HepG2 (cell line): Measurements from ENCODE around the gene ATP6V0A1. TPM values are rescaled to one million over a fixed set of nuclear protein-coding genes. Genes with fewer than 3 reads are reported as not detected.
A peak's percentile ranks its signal among the peaks of the same experiment; 100 is the strongest.

Source experiments
- ASH2L ChIP-seq: fragments of 300-600, 200-600 bp; sonication (generic); IDR thresholded peaks from 2 replicates; pipeline ENCODE4 v1.7.0; 2017; ENCODE audit warnings: low read depth, mild to moderate bottlenecking, moderate library complexity, mixed read lengths, low read length; ENCODE audit not compliant: insufficient read length
- CCAR2 ChIP-seq: fragments of 200-400 bp; formaldehyde crosslinking; optimal IDR thresholded peaks from 2 replicates; pipeline ENCODE3; 2018; ENCODE audit warnings: low read depth, mild to moderate bottlenecking, low read length, moderate library complexity
- FIP1L1 ChIP-seq: fragments of 200-400 bp; formaldehyde crosslinking; IDR thresholded peaks from 2 replicates; pipeline ENCODE4 v1.6.1; 2018; ENCODE audit warnings: low read depth, mild to moderate bottlenecking, low read length, moderate library complexity, borderline replicate concordance; ENCODE audit not compliant: insufficient read depth
- HMG20A ChIP-seq: IDR thresholded peaks from 2 replicates; pipeline ENCODE4 v1.6.1; 2016; ENCODE audit warnings: borderline replicate concordance
- KLF9 ChIP-seq: IDR thresholded peaks from 2 replicates; pipeline ENCODE4 v1.6.1; 2016; ENCODE audit warnings: low read depth
- NFKB2 ChIP-seq: sonication (generic); formaldehyde crosslinking; IDR thresholded peaks from 2 replicates; pipeline ENCODE4 v1.4.0; 2020; ENCODE audit warnings: missing genetic modification reagents, borderline replicate concordance
- NR1H2 ChIP-seq: sonication (generic); formaldehyde crosslinking; IDR thresholded peaks from 2 replicates; pipeline ENCODE4 v1.8.1; 2022; ENCODE audit warnings: low read depth, missing genetic modification reagents, borderline replicate concordance
- PBX3 ChIP-seq: sonication (generic); formaldehyde crosslinking; IDR thresholded peaks from 2 replicates; pipeline ENCODE4 v1.8.1; 2023; ENCODE audit warnings: missing genetic modification reagents, inconsistent platforms, borderline replicate concordance
- PRDM10 ChIP-seq: sonication (generic); formaldehyde crosslinking; IDR thresholded peaks from 2 replicates; pipeline ENCODE4 v1.4.0; 2020; ENCODE audit warnings: low read depth, missing genetic modification reagents
- PRMT3 ChIP-seq: sonication (generic); formaldehyde crosslinking; IDR thresholded peaks from 2 replicates; pipeline ENCODE4 v1.8.1; 2022; ENCODE audit warnings: low read depth, mild to moderate bottlenecking, moderate library complexity, missing genetic modification reagents, borderline replicate concordance
- SIX4 ChIP-seq: sonication (generic); formaldehyde crosslinking; IDR thresholded peaks from 2 replicates; pipeline ENCODE4 v1.4.0; 2020; ENCODE audit warnings: missing genetic modification reagents
- SRY ChIP-seq: sonication (generic); formaldehyde crosslinking; IDR thresholded peaks from 2 replicates; pipeline ENCODE4 v1.8.0; 2022; ENCODE audit warnings: mild to moderate bottlenecking, missing genetic modification reagents
- ZBTB4 ChIP-seq: sonication (generic); formaldehyde crosslinking; IDR thresholded peaks from 2 replicates; pipeline ENCODE4 v1.4.0; 2020; ENCODE audit warnings: missing genetic modification reagents, mild to moderate bottlenecking, borderline replicate concordance
- ZNF280B ChIP-seq: sonication (generic); formaldehyde crosslinking; IDR thresholded peaks from 2 replicates; pipeline ENCODE4 v1.5.0; 2020; ENCODE audit warnings: missing genetic modification reagents, mild to moderate bottlenecking, borderline replicate concordance
- ZNF431 ChIP-seq: sonication (generic); formaldehyde crosslinking; IDR thresholded peaks from 2 replicates; pipeline ENCODE4 v1.9.0; 2022; ENCODE audit warnings: missing genetic modification reagents, low read depth, mild to moderate bottlenecking, borderline replicate concordance
- ZNF468 ChIP-seq: sonication (generic); formaldehyde crosslinking; IDR thresholded peaks from 2 replicates; pipeline ENCODE4 v1.8.0; 2022; ENCODE audit warnings: mild to moderate bottlenecking, moderate library complexity, missing genetic modification reagents
- ZNF570 ChIP-seq: sonication (generic); formaldehyde crosslinking; IDR thresholded peaks from 2 replicates; pipeline ENCODE4 v1.4.0; 2020; ENCODE audit warnings: mild to moderate bottlenecking, missing genetic modification reagents, borderline replicate concordance
- ZNF776 ChIP-seq: sonication (generic); formaldehyde crosslinking; IDR thresholded peaks from 2 replicates; pipeline ENCODE4 v1.4.0; 2020; ENCODE audit warnings: mild to moderate bottlenecking, missing genetic modification reagents
- polyA plus RNA-seq, 8 experiments: library from polyadenylated mRNA; depleted of rRNA in 3 of 8; stranded (reverse) in 7 of 8; unstranded in 1 of 8; fragments of >200 nt; fragmentation: Illumina TruSeq in 4 of 8; extraction: Trizol in 4 of 8; gene quantifications; 2 replicates each; pipeline versions ENCODE4 v1.2.1 to v1.2.3, GENCODE V29; 2011 to 2016; ENCODE audit warnings: low read depth in 4 of 8, missing spikeins in 1 of 8, mixed read lengths in 1 of 8; ENCODE audit not compliant: insufficient read depth in 1 of 8
- total RNA-seq, 5 experiments: library from RNA; depleted of rRNA; stranded (reverse); fragments of >200 nt; fragmentation: Illumina TruSeq; extraction: Trizol; gene quantifications; 2 replicates each; pipeline ENCODE4 v1.2.3, GENCODE V29; 2016; ENCODE audit warnings: low read depth in 1 of 5

Gene ATP6V0A1
- total and polyA plus RNA-seq, 2 of the 13 experiments (the other 11 are each of a cell fraction or from before 2014, with no cell fraction given), result 27.9 to 54.1 TPM

GRCh38 chr17:42458497-42459255, at the start of gene ATP6V0A1 (continued):
- TF ChIP-seq PBX3 (no peak), ZNF776 (CRISPR knock-in tag) (no peak), ZNF431 (CRISPR knock-in tag) (0 out of 2 replicates have a peak, but pooled peaks have one; percentile 45), ZBTB4 (no peak; the same call in 1 of the 2 replicates), ZNF570 (CRISPR knock-in tag) (no peak), SRY (peak; percentile 73), NFKB2 (CRISPR knock-in tag) (peak; percentile 79; the same call in 1 of the 2 replicates), ZNF280B (CRISPR knock-in tag) (no peak), SIX4 (CRISPR knock-in tag) (no peak), CCAR2 (no peak), ZNF468 (CRISPR knock-in tag) (no peak), HMG20A (CRISPR knock-in tag) (no peak), PRMT3 (CRISPR knock-in tag) (no peak), PRDM10 (CRISPR knock-in tag) (peak; percentile 83; the same call in 1 of the 2 replicates), KLF9 (CRISPR knock-in tag) (0 out of 2 replicates have a peak, but pooled peaks have one; percentile 75), NR1H2 (no peak), FIP1L1 (no peak), ASH2L (peak; percentile 46)
